MM.1S (cell line): ENCODE measurements around the gene CCDC92B.

ENCODE experiments used
- DNase-seq: peaks from one replicate; pipeline ENCODE4 v3.0.0-alpha.2; 2015
- H2AFZ ChIP-seq: fragments of 300-600 bp; sonication (generic); 2 replicates; pipeline ENCODE4 v1.6.0; 2016; ENCODE audit warnings: antibody characterized with exemption, low read length
- H3F3A ChIP-seq: fragments of 300-600 bp; sonication (generic); 2 replicates; pipeline ENCODE4 v1.6.1; 2016; ENCODE audit warnings: mild to moderate bottlenecking, antibody characterized with exemption, low read length, moderate library complexity, mixed read lengths; ENCODE audit not compliant: insufficient read depth
- H3K27ac ChIP-seq: fragments of 300-600 bp; sonication (generic); 2 replicates; pipeline ENCODE4 v1.5.1; 2016; ENCODE audit warnings: mild to moderate bottlenecking, low read length
- H3K27me3 ChIP-seq: fragments of 300-600 bp; sonication (generic); replicated peaks from 2 replicates; pipeline ENCODE4 v1.6.0; 2016; ENCODE audit warnings: low read length; ENCODE audit not compliant: insufficient read depth
- H3K36me3 ChIP-seq: fragments of 300-600 bp; sonication (generic); replicated peaks from 2 replicates; pipeline ENCODE4 v1.6.1; 2016; ENCODE audit warnings: mild to moderate bottlenecking, low read length, mixed read lengths; ENCODE audit not compliant: insufficient read depth
- H3K4me1 ChIP-seq: fragments of 300-600 bp; sonication (generic); 2 replicates; pipeline ENCODE4 v1.6.1; 2016; ENCODE audit warnings: low read length, mixed read lengths
- H3K4me2 ChIP-seq: fragments of 300-600 bp; sonication (generic); 2 replicates; pipeline ENCODE4 v1.6.0; 2016; ENCODE audit warnings: low read depth, low read length
- H3K4me3 ChIP-seq: fragments of 300-600 bp; sonication (generic); 2 replicates; pipeline ENCODE4 v1.5.1; 2016; ENCODE audit warnings: low read length, mixed read lengths
- H3K79me2 ChIP-seq: fragments of 300-600 bp; sonication (generic); 2 replicates; pipeline ENCODE4 v1.6.1; 2016; ENCODE audit warnings: mixed run types, low read length, mixed read lengths
- H3K9ac ChIP-seq: fragments of 300-600 bp; sonication (generic); 2 replicates; pipeline ENCODE4 v1.6.1; 2016; ENCODE audit warnings: low read length, mixed read lengths
- H3K9me2 ChIP-seq: fragments of 300-600 bp; sonication (generic); replicated peaks from 2 replicates; pipeline ENCODE4 v1.6.1; 2016; ENCODE audit warnings: mild to moderate bottlenecking, low read length, mixed read lengths; ENCODE audit not compliant: insufficient read depth
- H3K9me3 ChIP-seq: fragments of 300-600 bp; sonication (generic); replicated peaks from 2 replicates; pipeline ENCODE4 v1.6.1; 2016; ENCODE audit warnings: mild to moderate bottlenecking, low read length, mixed read lengths; ENCODE audit not compliant: insufficient read depth
- H4K20me1 ChIP-seq: fragments of 300-600 bp; sonication (generic); 2 replicates; pipeline ENCODE4 v1.6.1; 2016; ENCODE audit warnings: mild to moderate bottlenecking, low read length, moderate library complexity, mixed read lengths; ENCODE audit not compliant: insufficient read depth
- EZH2 ChIP-seq: fragments of 300-600 bp; sonication (generic); optimal IDR thresholded peaks from 2 replicates; pipeline ENCODE3; 2017; ENCODE audit warnings: low read depth, mild to moderate bottlenecking, antibody characterized with exemption, low read length, mixed read lengths
- EZH2phosphoT487 ChIP-seq: fragments of 300-600 bp; sonication (generic); IDR thresholded peaks from 2 replicates; pipeline ENCODE4 v1.6.1; 2018; ENCODE audit warnings: antibody characterized with exemption, low read length
- TF ChIP-seq, protein P1 (sequence below): fragments of 300-600 bp; sonication (generic); IDR thresholded peaks from 2 replicates; pipeline ENCODE4 v1.5.1; 2016; ENCODE audit warnings: antibody characterized with exemption, low read length, mixed read lengths

Gene CCDC92B

DNA sequence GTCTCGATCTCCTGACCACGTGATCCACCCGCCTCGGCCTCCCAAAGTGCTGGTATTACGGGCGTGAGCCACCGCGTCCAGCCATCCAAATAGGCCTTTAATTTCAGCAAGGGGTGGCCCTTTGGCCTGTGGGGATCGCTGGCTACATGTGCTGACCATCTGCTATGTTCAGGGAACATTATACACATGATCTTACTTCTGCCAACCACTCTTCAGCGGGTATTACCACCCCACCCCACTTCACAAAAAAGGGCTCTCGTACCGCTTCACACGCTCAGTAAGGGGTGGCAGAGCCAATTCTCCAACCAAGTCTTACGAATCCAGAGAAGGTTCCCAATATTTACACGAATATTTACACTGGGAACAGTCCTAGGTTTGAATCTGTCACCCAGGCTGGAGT, 11.8 kb downstream of the CCDC92B start:
- H3K27me3 ChIP-seq = peaks cover 37% of the 10 kb centered on the region
- H3K27ac ChIP-seq = no peak overlapping the region
- no peak overlapping the region for H3K9ac ChIP-seq
- no peak overlapping the region for H3K4me2 ChIP-seq
- H3K4me3 ChIP-seq = no peak overlapping the region
- H3K9me2 ChIP-seq = no peaks in the 10 kb centered on the region
- no peaks in the 10 kb centered on the region for H4K20me1 ChIP-seq
- no peaks in the 10 kb centered on the region for H3F3A ChIP-seq
- H3K4me1 ChIP-seq = no peaks in the 10 kb centered on the region
- no peak for DNase-seq
- H3K9me3 ChIP-seq = no peaks in the 10 kb centered on the region
- TF ChIP-seq EZH2 (no peak), EZH2phosphoT487 (no peak)
- TF ChIP-seq, protein P1, sequence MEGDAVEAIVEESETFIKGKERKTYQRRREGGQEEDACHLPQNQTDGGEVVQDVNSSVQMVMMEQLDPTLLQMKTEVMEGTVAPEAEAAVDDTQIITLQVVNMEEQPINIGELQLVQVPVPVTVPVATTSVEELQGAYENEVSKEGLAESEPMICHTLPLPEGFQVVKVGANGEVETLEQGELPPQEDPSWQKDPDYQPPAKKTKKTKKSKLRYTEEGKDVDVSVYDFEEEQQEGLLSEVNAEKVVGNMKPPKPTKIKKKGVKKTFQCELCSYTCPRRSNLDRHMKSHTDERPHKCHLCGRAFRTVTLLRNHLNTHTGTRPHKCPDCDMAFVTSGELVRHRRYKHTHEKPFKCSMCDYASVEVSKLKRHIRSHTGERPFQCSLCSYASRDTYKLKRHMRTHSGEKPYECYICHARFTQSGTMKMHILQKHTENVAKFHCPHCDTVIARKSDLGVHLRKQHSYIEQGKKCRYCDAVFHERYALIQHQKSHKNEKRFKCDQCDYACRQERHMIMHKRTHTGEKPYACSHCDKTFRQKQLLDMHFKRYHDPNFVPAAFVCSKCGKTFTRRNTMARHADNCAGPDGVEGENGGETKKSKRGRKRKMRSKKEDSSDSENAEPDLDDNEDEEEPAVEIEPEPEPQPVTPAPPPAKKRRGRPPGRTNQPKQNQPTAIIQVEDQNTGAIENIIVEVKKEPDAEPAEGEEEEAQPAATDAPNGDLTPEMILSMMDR = no peak
- H2AFZ ChIP-seq = no peak overlapping the region
- no peaks in the 10 kb centered on the region for H3K36me3 ChIP-seq
- no peaks in the 10 kb centered on the region for H3K79me2 ChIP-seq

DNA sequence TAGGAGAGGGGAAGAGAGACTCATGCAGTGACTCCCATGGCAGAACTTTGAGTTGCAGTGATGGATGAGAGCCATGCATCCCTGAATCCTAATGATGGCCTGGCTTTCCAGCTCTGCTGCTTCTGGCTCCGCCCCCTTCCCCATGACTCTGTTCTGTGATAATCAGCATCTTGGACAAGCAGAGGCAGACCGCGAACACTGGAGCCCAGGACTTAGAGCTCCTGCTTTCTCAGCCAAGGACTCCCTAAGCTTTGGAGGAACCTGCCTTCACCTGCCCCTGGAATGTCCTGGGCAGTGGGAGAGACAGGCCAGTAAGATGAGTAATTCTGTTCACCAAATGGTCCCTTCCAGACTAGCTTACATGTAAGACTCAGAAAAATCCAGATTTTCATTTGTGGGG, 12.5 kb downstream of the CCDC92B start:
- Histone ChIP-seq H3K27ac (no peak overlapping the region), H3K79me2 (no peaks in the 10 kb centered on the region)

DNA sequence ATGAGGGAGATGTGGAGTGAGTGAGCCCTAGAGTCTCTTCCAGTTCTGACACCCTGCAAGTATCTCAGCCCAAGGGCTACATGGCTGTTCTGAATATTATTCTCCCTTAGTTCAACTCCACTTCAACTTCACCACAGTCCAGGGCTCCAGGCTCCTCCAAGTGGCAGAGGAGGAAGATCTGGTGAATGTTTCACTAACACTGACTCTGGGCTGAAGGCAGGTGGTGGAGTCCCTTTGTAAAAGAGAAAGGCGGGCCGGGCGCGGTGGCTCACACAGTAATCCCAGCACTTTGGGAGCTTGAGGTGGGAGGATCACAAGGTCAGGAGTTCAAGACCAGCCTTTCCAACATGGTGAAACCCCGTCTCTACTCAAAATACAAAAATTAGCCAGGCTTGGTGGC, 13.6 kb downstream of the CCDC92B start:
- no peaks in the 10 kb centered on the region for H4K20me1 ChIP-seq
- H3K27me3 ChIP-seq = peaks cover 38% of the 10 kb centered on the region
- no peaks in the 10 kb centered on the region for H3K79me2 ChIP-seq
- TF ChIP-seq EZH2 = no peak
- TF ChIP-seq, protein P1 = no peak
- TF ChIP-seq EZH2phosphoT487 = no peak
- no peak overlapping the region for H2AFZ ChIP-seq
- no peak overlapping the region for H3K9ac ChIP-seq
- H3K4me1 ChIP-seq = no peaks in the 10 kb centered on the region
- no peaks in the 10 kb centered on the region for H3K9me2 ChIP-seq
- DNase-seq = no peak
- no peaks in the 10 kb centered on the region for H3F3A ChIP-seq
- no peak overlapping the region for H3K4me3 ChIP-seq
- H3K27ac ChIP-seq = no peak overlapping the region
- H3K4me2 ChIP-seq = no peak overlapping the region
- no peaks in the 10 kb centered on the region for H3K36me3 ChIP-seq
- no peaks in the 10 kb centered on the region for H3K9me3 ChIP-seq

More for the DNA sequence above, 12.5 kb downstream of the CCDC92B start:
- no peaks in the 10 kb centered on the region for H3K36me3 ChIP-seq
- TF ChIP-seq EZH2phosphoT487 = no peak
- H4K20me1 ChIP-seq = no peaks in the 10 kb centered on the region
- no peak overlapping the region for H3K9ac ChIP-seq
- no peaks in the 10 kb centered on the region for H3K9me3 ChIP-seq
- no peaks in the 10 kb centered on the region for H3K4me1 ChIP-seq
- H3K9me2 ChIP-seq = no peaks in the 10 kb centered on the region
- H2AFZ ChIP-seq = no peak overlapping the region
- H3K4me2 ChIP-seq = no peak overlapping the region
- DNase-seq = no peak
- peaks cover 33% of the 10 kb centered on the region for H3K27me3 ChIP-seq
- no peak overlapping the region for H3K4me3 ChIP-seq
- H3F3A ChIP-seq = no peaks in the 10 kb centered on the region

DNA sequence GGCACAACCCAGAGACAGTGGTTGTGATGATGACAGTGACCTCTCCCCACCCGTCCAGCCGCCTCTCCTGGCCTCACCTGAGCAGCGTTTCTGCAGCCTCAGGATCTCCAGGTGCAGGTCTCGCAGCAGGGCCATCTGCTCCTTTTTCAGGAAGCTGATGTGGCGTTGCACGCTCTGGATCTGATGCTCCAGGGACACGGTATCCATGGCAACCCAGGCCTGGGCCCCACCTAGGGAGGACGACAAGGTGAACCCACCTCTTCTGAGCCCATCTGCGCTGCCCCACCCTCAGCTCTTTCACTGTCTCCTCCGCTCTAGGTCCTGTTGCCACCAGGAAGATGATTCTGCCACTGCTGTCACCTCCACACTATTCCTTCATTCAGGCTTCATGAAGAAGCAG, 14.5 kb downstream of the CCDC92B start:
- no peak overlapping the region for H3K27ac ChIP-seq
- no peaks in the 10 kb centered on the region for H3F3A ChIP-seq
- no peaks in the 10 kb centered on the region for H3K9me2 ChIP-seq
- H3K27me3 ChIP-seq = peaks cover 35% of the 10 kb centered on the region
- H3K36me3 ChIP-seq = no peaks in the 10 kb centered on the region
- no peak overlapping the region for H3K4me3 ChIP-seq
- TF ChIP-seq, protein P1 = no peak
- TF ChIP-seq EZH2phosphoT487 = no peak
- TF ChIP-seq EZH2 = no peak
- H2AFZ ChIP-seq = no peak overlapping the region
- no peak overlapping the region for H3K9ac ChIP-seq
- no peaks in the 10 kb centered on the region for H4K20me1 ChIP-seq
- no peak overlapping the region for H3K4me2 ChIP-seq
- no peaks in the 10 kb centered on the region for H3K79me2 ChIP-seq
- DNase-seq = no peak
- H3K4me1 ChIP-seq = no peaks in the 10 kb centered on the region
- no peaks in the 10 kb centered on the region for H3K9me3 ChIP-seq
